ES-I3 (cell line): ENCODE data around the gene AKAP9.
"Not testable (repeated sequence)": the region's sequence is repeated elsewhere in the genome, so short reads cannot be mapped to it uniquely, and the experiment has no call there.

ENCODE experiments used
- H3K36me3 ChIP-seq: 2 replicates; pipeline ENCODE4 v1.6.1; 2013; ENCODE audit warnings: mild to moderate bottlenecking, low read length, control low read depth, moderate library complexity; ENCODE audit not compliant: insufficient read depth
- H3K4me1 ChIP-seq: 2 replicates; pipeline ENCODE4 v1.6.1; 2013; ENCODE audit warnings: mild to moderate bottlenecking, control low read depth, low read length; ENCODE audit not compliant: insufficient read depth
- H3K9ac ChIP-seq: 2 replicates; pipeline ENCODE4 v1.6.1; 2013; ENCODE audit warnings: low read depth, mild to moderate bottlenecking, low read length, moderate library complexity
- H3K9me3 ChIP-seq: 2 replicates; pipeline ENCODE4 v1.6.1; 2013; ENCODE audit warnings: mild to moderate bottlenecking, low read length, moderate library complexity; ENCODE audit not compliant: control insufficient read depth, insufficient read depth

AKAP9 gene

DNA sequence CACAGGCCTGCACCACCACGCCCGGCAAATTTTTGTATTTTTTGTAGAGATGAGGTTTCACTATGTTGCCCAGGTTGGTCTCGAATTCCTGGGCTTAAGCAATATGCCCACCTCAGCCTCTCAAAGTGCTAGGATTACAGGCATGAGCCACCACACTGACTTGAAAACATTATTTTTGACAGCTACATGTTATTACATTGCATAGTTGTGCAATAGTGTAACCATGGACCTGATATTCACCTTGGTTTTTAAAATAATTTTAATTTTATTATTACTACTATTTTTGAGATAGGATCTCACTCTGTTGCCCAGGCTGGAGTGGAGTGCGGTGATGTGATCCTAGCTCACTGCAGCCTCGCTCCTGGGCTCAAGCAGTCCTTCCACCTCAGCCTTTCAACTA is 18.4 kb downstream of the AKAP9 start:
- no peak overlapping the region for H3K9ac ChIP-seq
- H3K36me3 ChIP-seq: no peaks in the 10 kb centered on the region
- no peaks in the 10 kb centered on the region for H3K9me3 ChIP-seq
- H3K4me1 ChIP-seq: no peaks in the 10 kb centered on the region

GRCh38 chr7:91961816-91962215 is 21.2 kb downstream of the AKAP9 start:
- no peaks in the 10 kb centered on the region for H3K4me1 ChIP-seq
- H3K9me3 ChIP-seq: no peaks in the 10 kb centered on the region
- no peak overlapping the region for H3K9ac ChIP-seq
- H3K36me3 ChIP-seq: no peaks in the 10 kb centered on the region

DNA sequence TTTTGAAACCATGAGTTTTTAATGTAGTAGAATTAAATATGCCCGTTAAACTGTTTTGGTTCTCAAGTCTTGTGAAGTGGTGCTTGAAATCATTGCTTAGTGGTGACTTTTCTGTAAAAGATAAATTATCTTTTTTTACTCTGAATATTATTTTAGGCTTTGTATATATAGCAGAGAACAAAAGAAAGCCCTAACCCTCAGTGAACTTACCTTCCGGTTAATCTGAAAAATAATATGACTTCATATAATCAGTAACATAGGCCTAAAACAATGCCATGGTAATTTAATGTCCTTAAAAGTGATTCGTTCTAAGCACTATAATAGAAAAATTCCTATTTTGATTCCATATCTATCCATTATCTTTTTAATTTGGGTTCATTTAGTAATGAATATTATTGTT is 21.8 kb downstream of the AKAP9 start:
- Histone ChIP-seq H3K9me3 (no peaks in the 10 kb centered on the region), H3K4me1 (no peaks in the 10 kb centered on the region), H3K9ac (no peak overlapping the region)

GRCh38 chr7:91967513-91967912 is 26.9 kb downstream of the AKAP9 start:
- H3K36me3 ChIP-seq, H3K4me1 ChIP-seq, H3K9me3 ChIP-seq, H3K9ac ChIP-seq: not testable (repeated sequence)

More for the DNA sequence above, 21.8 kb downstream of the AKAP9 start:
- H3K36me3 ChIP-seq: no peaks in the 10 kb centered on the region

- Histone ChIP-seq H3K9me3 (no peaks in the 10 kb centered on the region), H3K36me3 (no peaks in the 10 kb centered on the region), H3K9ac (no peak overlapping the region), H3K4me1 (no peaks in the 10 kb centered on the region)
Observed at GRCh38 chr7:91973639-91974038, 33.0 kb downstream of the AKAP9 start.

- no peaks in the 10 kb centered on the region for H3K9me3 ChIP-seq
- H3K36me3 ChIP-seq: no peaks in the 10 kb centered on the region
- no peaks in the 10 kb centered on the region for H3K4me1 ChIP-seq
- no peak overlapping the region for H3K9ac ChIP-seq
Observed at GRCh38 chr7:91974066-91974465, 33.4 kb downstream of the AKAP9 start.

GRCh38 chr7:91976743-91977142 is 36.1 kb downstream of the AKAP9 start:
- H3K36me3 ChIP-seq: no peaks in the 10 kb centered on the region
- no peak overlapping the region for H3K9ac ChIP-seq
- H3K9me3 ChIP-seq: no peaks in the 10 kb centered on the region
- no peaks in the 10 kb centered on the region for H3K4me1 ChIP-seq

DNA sequence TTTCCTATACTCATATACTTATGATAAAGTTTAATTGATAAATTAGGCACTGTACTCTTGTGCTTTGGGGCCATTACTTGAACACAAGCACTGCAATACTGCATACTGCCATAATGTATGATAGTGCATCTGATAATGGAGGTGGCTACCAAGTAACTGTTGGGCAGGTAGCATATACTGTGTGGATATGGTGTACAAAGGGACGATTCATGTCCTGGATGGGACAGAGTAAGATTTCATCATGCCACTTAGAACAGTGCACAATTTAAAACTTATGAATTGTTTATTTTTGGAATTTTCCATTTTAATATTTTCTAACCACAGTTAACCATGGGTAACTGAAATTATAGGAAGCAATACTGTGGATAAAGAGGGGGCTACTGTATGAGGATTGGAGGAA is 38.9 kb downstream of the AKAP9 start:
- Histone ChIP-seq H3K9me3 (no peaks in the 10 kb centered on the region), H3K36me3 (no peaks in the 10 kb centered on the region), H3K4me1 (no peaks in the 10 kb centered on the region), H3K9ac (no peak overlapping the region)

DNA sequence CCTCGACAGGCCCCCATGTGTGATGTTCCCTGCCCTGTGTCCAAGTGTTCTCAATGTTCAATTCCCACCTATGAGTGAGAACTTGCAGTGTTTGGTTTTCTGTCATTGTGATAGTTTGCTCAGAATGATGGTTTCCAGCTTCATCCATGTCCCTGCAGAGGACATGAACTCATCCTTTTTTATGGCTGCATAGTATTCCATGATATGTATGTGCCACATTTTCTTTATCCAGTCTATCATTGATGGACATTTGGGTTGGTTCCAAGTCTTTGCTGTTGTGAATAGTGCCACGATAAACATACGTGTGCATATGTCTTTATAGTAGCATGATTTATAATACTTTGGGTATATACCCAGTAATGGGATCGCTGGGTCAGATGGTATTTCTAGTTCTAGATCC is 41.7 kb downstream of the AKAP9 start:
- H3K9me3 ChIP-seq, H3K4me1 ChIP-seq, H3K36me3 ChIP-seq, H3K9ac ChIP-seq: not testable (repeated sequence)

DNA sequence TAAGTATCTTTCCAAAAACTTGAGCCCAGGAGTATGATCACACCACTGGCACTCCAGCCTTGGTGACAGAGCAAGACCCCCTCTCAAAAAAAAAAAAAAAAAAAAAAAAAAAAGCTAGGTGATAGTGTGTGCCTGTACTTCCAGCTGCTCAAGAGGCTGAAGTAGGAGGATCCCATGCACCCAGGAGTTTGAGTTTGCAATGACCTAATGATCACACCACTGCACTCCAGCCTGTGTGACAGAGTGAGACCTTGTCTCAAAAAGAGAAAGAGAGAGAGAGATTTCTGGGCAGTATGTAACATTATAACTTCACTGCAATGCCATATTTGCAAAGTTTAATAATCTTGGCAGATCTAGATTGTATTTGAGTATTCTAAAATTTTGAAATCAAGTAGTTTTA is 47.6 kb downstream of the AKAP9 start:
- no peaks in the 10 kb centered on the region for H3K9me3 ChIP-seq
- no peaks in the 10 kb centered on the region for H3K36me3 ChIP-seq
- no peak overlapping the region for H3K9ac ChIP-seq
- no peaks in the 10 kb centered on the region for H3K4me1 ChIP-seq

- H3K9ac ChIP-seq: no peak overlapping the region
- H3K4me1 ChIP-seq: no peaks in the 10 kb centered on the region
- no peaks in the 10 kb centered on the region; the same call in 1 of the 2 replicates for H3K36me3 ChIP-seq
- H3K9me3 ChIP-seq: no peaks in the 10 kb centered on the region
Observed at GRCh38 chr7:91993976-91994375, 53.3 kb downstream of the AKAP9 start.

DNA sequence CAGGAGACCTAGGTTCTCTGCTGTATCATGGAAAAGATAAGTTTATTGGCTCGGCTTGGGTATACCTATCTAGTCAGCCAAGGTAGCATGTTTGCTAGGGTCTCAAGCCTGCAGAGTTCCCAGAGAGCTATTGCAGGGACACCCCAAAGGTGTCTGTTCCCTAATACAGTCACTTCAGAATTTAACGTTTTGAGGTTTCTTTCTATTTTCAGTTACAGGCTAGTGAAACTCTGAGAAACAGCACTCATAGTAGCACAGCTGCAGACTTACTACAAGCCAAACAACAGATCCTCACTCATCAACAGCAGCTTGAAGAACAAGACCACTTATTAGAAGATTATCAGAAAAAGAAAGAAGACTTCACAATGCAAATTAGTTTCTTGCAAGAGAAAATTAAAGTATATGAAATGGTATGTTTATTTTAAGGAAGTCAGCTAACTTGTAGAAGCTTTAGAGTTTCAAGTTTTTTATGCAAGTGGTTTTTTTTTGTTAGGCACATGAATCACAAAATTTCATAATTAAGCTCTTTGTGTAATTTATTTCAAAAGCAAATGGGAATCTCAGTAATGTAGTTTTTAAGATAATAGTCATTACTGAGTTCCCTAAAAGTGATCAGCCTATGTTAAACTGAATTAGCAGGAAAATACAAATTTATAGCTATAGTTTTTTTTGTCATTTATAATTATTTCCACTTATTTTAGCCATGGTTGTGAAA is 54.9 kb downstream of the AKAP9 start:
- Histone ChIP-seq H3K9me3 (no peaks in the 10 kb centered on the region), H3K9ac (no peak overlapping the region), H3K4me1 (no peaks in the 10 kb centered on the region), H3K36me3 (no peaks in the 10 kb centered on the region; the same call in 1 of the 2 replicates)

DNA sequence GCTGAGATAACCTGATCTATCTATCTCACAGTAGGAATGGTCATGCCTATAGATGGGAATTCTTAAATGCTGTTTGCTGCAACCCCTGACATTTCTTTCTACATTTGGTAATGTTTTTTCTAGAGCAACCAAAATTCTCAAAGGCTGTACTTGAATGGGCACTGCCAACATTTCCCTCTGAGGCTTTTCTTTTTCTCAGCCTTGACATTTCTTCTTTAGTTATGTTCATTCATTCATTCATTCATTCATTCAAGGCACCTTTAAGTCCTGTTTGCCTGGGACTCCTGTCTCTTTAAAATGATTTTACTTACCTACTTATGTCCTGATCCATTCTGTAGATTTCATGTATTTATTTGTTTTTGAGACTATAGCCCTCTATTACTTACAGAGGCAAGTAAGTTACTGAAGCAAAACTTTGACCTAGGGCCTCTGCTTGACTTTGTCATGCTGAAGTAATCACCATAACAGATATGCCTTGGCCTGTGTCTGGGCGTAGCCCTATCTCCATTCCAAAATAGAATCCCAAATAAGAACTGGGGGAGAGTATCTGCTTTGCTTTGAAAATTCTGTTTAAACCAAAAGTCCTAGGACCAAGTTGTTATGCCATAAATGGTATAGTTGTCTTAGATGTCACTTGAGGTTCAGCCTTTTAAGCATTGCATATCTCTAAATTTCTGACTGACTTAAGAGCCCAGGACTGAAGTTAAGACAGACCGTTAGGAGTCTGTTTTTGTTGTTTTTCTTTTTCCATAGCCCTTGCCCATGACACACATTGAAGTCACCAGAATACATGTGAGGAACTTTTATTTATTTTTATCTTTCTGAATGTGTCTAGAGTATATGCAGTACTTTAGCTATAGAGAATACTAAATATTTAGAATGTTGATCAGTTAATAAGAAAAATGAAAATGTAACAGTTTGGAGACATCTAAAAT is 59.2 kb downstream of the AKAP9 start:
- Histone ChIP-seq H3K36me3 (no peaks in the 10 kb centered on the region; the same call in 1 of the 2 replicates), H3K9me3 (no peaks in the 10 kb centered on the region), H3K4me1 (no peaks in the 10 kb centered on the region), H3K9ac (no peak overlapping the region)

DNA sequence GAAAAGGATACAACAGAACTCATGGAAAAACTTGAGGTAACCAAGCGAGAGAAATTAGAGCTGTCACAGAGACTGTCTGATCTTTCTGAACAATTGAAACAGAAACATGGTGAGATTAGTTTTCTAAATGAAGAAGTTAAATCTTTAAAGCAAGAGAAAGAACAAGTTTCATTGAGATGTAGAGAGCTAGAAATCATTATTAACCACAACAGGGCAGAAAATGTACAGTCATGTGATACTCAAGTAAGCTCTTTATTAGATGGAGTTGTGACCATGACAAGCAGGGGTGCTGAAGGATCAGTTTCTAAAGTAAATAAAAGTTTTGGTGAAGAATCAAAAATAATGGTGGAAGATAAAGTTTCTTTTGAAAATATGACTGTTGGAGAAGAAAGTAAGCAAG is 62.1 kb downstream of the AKAP9 start:
- Histone ChIP-seq H3K9me3 (no peaks in the 10 kb centered on the region), H3K36me3 (no peaks in the 10 kb centered on the region), H3K4me1 (no peaks in the 10 kb centered on the region), H3K9ac (no peak overlapping the region)

- Histone ChIP-seq H3K9ac (no peak overlapping the region), H3K36me3 (no peaks in the 10 kb centered on the region; the same call in 1 of the 2 replicates), H3K4me1 (no peaks in the 10 kb centered on the region), H3K9me3 (no peaks in the 10 kb centered on the region)
Observed at GRCh38 chr7:92006046-92006445, 65.4 kb downstream of the AKAP9 start.
